Kidney capillary endothelial cell (primary cell): ENCODE results near the gene NME7.
"Not testable (repeated sequence)": the region's sequence is repeated elsewhere in the genome, so short reads cannot be mapped to it uniquely, and the experiment has no call there.

ENCODE experiments used
- DNase-seq: peaks from one replicate; pipeline ENCODE4 v3.0.0-alpha.2; 2018; ENCODE audit warnings: low spot score

Gene NME7

GRCh38 chr1:169126335-169126734, 241.3 kb downstream of the NME7 start:
- no peak for DNase-seq

GRCh38 chr1:169125597-169125996, 242.0 kb downstream of the NME7 start:
- DNase-seq, result not testable (repeated sequence)

- DNase-seq, result no peak
These were observed 243.1 kb downstream of the NME7 start for GRCh38 chr1:169124459-169124858.

- no peak for DNase-seq
These were observed 244.6 kb downstream of the NME7 start for GRCh38 chr1:169122976-169123375.

- DNase-seq, result no peak
These were observed 246.3 kb downstream of the NME7 start for GRCh38 chr1:169121146-169121923.

- DNase-seq, result no peak
These were observed 247.5 kb downstream of the NME7 start for GRCh38 chr1:169120066-169120465.

GRCh38 chr1:169119405-169119804, 248.2 kb downstream of the NME7 start:
- no peak for DNase-seq

GRCh38 chr1:169118227-169118626, 249.4 kb downstream of the NME7 start:
- no peak for DNase-seq

- no peak for DNase-seq
These were observed 250.0 kb downstream of the NME7 start for GRCh38 chr1:169117599-169117998.

GRCh38 chr1:169117014-169117413, 250.6 kb downstream of the NME7 start:
- no peak for DNase-seq

GRCh38 chr1:169115891-169116585, 251.6 kb downstream of the NME7 start:
- no peak for DNase-seq

GRCh38 chr1:169113613-169114119, 253.9 kb downstream of the NME7 start:
- peak; percentile 88 for DNase-seq

GRCh38 chr1:169112241-169112640, 255.4 kb downstream of the NME7 start:
- DNase-seq, result no peak

- no peak for DNase-seq
These were observed 256.1 kb downstream of the NME7 start for GRCh38 chr1:169111472-169111871.

GRCh38 chr1:169110689-169111447, 256.7 kb downstream of the NME7 start:
- no peak for DNase-seq

GRCh38 chr1:169110236-169110635, 257.4 kb downstream of the NME7 start:
- no peak for DNase-seq

GRCh38 chr1:169109561-169110134, 257.9 kb downstream of the NME7 start:
- no peak for DNase-seq

- no peak for DNase-seq
These were observed 258.6 kb downstream of the NME7 start for GRCh38 chr1:169108863-169109560.

- DNase-seq, result no peak
These were observed 259.4 kb downstream of the NME7 start for GRCh38 chr1:169108223-169108622.

GRCh38 chr1:169107603-169108208, 259.9 kb downstream of the NME7 start:
- DNase-seq, result no peak

GRCh38 chr1:169106921-169107602, 260.5 kb downstream of the NME7 start:
- DNase-seq, result no peak
